GM23248 (cell line): Measurements from ENCODE around the gene TYRP1. TPM values are rescaled to one million over a fixed set of nuclear protein-coding genes. Genes with fewer than 3 reads are reported as not detected.

Experiments
- DNase-seq: peaks from one replicate; pipeline ENCODE4 v3.0.0-alpha.2; 2015
- H2AFZ ChIP-seq: fragments of 200-600 bp; sonication (generic); 2 replicates; pipeline ENCODE4 v1.6.1; 2016; ENCODE audit warnings: antibody characterized with exemption
- H3F3A ChIP-seq: fragments of 200-600 bp; sonication (generic); 2 replicates; pipeline ENCODE4 v1.6.1; 2016; ENCODE audit warnings: mild to moderate bottlenecking, antibody characterized with exemption, mixed run types; ENCODE audit not compliant: insufficient read depth
- H3K27ac ChIP-seq: fragments of 200-600 bp; sonication (generic); 2 replicates; pipeline ENCODE4 v1.5.1; 2016; ENCODE audit warnings: mild to moderate bottlenecking
- H3K27me3 ChIP-seq: fragments of 200-600 bp; sonication (generic); replicated peaks from 2 replicates; pipeline ENCODE4 v1.6.1; 2016; ENCODE audit warnings: mild to moderate bottlenecking; ENCODE audit not compliant: insufficient read depth
- H3K36me3 ChIP-seq: fragments of 200-600 bp; sonication (generic); 2 replicates; pipeline ENCODE4 v1.6.1; 2016; ENCODE audit warnings: low read depth, mild to moderate bottlenecking
- H3K4me1 ChIP-seq: fragments of 200-600 bp; sonication (generic); 2 replicates; pipeline ENCODE4 v1.6.1; 2016; ENCODE audit warnings: mild to moderate bottlenecking; ENCODE audit not compliant: insufficient read depth
- H3K4me2 ChIP-seq: fragments of 200-600 bp; sonication (generic); one replicate; pipeline ENCODE4 v1.6.1; 2016; ENCODE audit warnings: mild to moderate bottlenecking; ENCODE audit not compliant: unreplicated experiment
- H3K4me3 ChIP-seq: fragments of 200-600 bp; sonication (generic); 2 replicates; pipeline ENCODE4 v1.5.1; 2016; ENCODE audit warnings: mild to moderate bottlenecking
- H3K79me2 ChIP-seq: fragments of 200-600 bp; sonication (generic); 2 replicates; pipeline ENCODE4 v1.6.1; 2016; ENCODE audit warnings: mild to moderate bottlenecking; ENCODE audit not compliant: insufficient read depth
- H3K9ac ChIP-seq: fragments of 200-600 bp; sonication (generic); 2 replicates; pipeline ENCODE4 v1.6.1; 2016; ENCODE audit warnings: mild to moderate bottlenecking
- H3K9me2 ChIP-seq: fragments of 200-600 bp; sonication (generic); 2 replicates; pipeline ENCODE4 v1.6.1; 2016; ENCODE audit warnings: mixed run types, mild to moderate bottlenecking, moderate library complexity; ENCODE audit not compliant: insufficient read depth
- H3K9me3 ChIP-seq: fragments of 200-600 bp; sonication (generic); one replicate; pipeline ENCODE4 v1.6.1; 2017; ENCODE audit warnings: low read depth
- H4K20me1 ChIP-seq: fragments of 200-600 bp; sonication (generic); 2 replicates; pipeline ENCODE4 v1.6.0; 2016; ENCODE audit not compliant: insufficient read depth
- EZH2 ChIP-seq: fragments of 200-600 bp; sonication (generic); IDR thresholded peaks from 2 replicates; pipeline ENCODE4 v1.6.1; 2018; ENCODE audit warnings: antibody characterized with exemption, mild to moderate bottlenecking; ENCODE audit not compliant: insufficient read depth, poor library complexity, severe bottlenecking
- EZH2phosphoT487 ChIP-seq: fragments of 200-600 bp; sonication (generic); IDR thresholded peaks from 2 replicates; pipeline ENCODE4 v1.6.1; 2018; ENCODE audit warnings: antibody characterized with exemption, moderate library complexity, mild to moderate bottlenecking, low read depth; ENCODE audit not compliant: insufficient read depth
- WGBS, 2 experiments: methylation state at CpG; one replicate each; pipeline ENCODE4 v1.1.6; 2015 to 2017; ENCODE audit warnings: low lambda C conversion rate in 2 of 2, low coverage in 1 of 2; ENCODE audit errors: missing lambda C conversion rate in 2 of 2; 5-methylcytosine and 5-hydroxymethylcytosine counted together
- in situ Hi-C: fragments of 300-500 bp; cut with MboI; formaldehyde crosslinking; loops from 2 replicates; pipeline ENCODE4 v1.15.0; 2020
- polyA plus RNA-seq: library from polyadenylated mRNA; unstranded; fragments of >200 nt; fragmentation: Nextera tagmentation; extraction: Ambion mirVana; gene quantifications from 2 replicates; pipeline ENCODE4 v1.2.1, GENCODE V29; 2016
- total RNA-seq: library from RNA; depleted of rRNA; stranded (reverse); fragments of >200 nt; shearing (Covaris generic); gene quantifications from 2 replicates; pipeline ENCODE4 v1.2.3, GENCODE V29; 2014

Gene TYRP1
- total and polyA plus RNA-seq, 2 experiments from 2014 or later = not detected

- Histone ChIP-seq H3K4me2 (peak overlapping the region; percentile 26), H3K27ac (no peak overlapping the region), H3K79me2 (no peaks in the 10 kb centered on the region), H3F3A (peaks cover 25% of the 10 kb centered on the region), H2AFZ (no peak overlapping the region), H3K4me3 (no peak overlapping the region), H3K27me3 (no peaks in the 10 kb centered on the region), H4K20me1 (no peaks in the 10 kb centered on the region), H3K9me2 (no peaks in the 10 kb centered on the region), H3K9ac (no peak overlapping the region), H3K4me1 (peaks cover 33% of the 10 kb centered on the region), H3K36me3 (no peaks in the 10 kb centered on the region), H3K9me3 (no peaks in the 10 kb centered on the region)
- in situ Hi-C loops = no loop called here
- peak; percentile 62 for DNase-seq
- WGBS, 2 experiments = 0% methylated on average over 2 of the region's 2 CpGs
- TF ChIP-seq EZH2phosphoT487 (no peak), EZH2 (no peak)
Measured at GRCh38 chr9:12680341-12680740, 12.8 kb upstream of the TYRP1 start.

- no peaks in the 10 kb centered on the region for H3K9me2 ChIP-seq
- H3K79me2 ChIP-seq = no peaks in the 10 kb centered on the region
- in situ Hi-C loops = no loop called here
- no peaks in the 10 kb centered on the region for H3K36me3 ChIP-seq
- H3K27ac ChIP-seq = no peak overlapping the region
- TF ChIP-seq EZH2phosphoT487 (no peak), EZH2 (no peak)
- no peaks in the 10 kb centered on the region for H3K27me3 ChIP-seq
- H2AFZ ChIP-seq = no peak overlapping the region
- H3F3A ChIP-seq = peaks cover 25% of the 10 kb centered on the region
- WGBS, 2 experiments = 86% methylated on average over 3 of the region's 3 CpGs
- peaks cover 33% of the 10 kb centered on the region for H3K4me1 ChIP-seq
- peak overlapping the region; percentile 26 for H3K4me2 ChIP-seq
- H3K9ac ChIP-seq = no peak overlapping the region
- H4K20me1 ChIP-seq = no peaks in the 10 kb centered on the region
- H3K9me3 ChIP-seq = no peaks in the 10 kb centered on the region
- no peak overlapping the region for H3K4me3 ChIP-seq
- no peak for DNase-seq
Measured at GRCh38 chr9:12680757-12681156, 12.4 kb upstream of the TYRP1 start.

- no peaks in the 10 kb centered on the region for H3K79me2 ChIP-seq
- H4K20me1 ChIP-seq = no peaks in the 10 kb centered on the region
- in situ Hi-C loops = no loop called here
- H3K27me3 ChIP-seq = no peaks in the 10 kb centered on the region
- H3K27ac ChIP-seq = no peak overlapping the region
- no peak for TF ChIP-seq EZH2phosphoT487
- TF ChIP-seq EZH2 = no peak
- peak overlapping the region; percentile 26 for H3K4me2 ChIP-seq
- peak; percentile 40 for DNase-seq
- no peak overlapping the region for H2AFZ ChIP-seq
- H3K36me3 ChIP-seq = no peaks in the 10 kb centered on the region
- peaks cover 33% of the 10 kb centered on the region for H3K4me1 ChIP-seq
- H3K4me3 ChIP-seq = no peak overlapping the region
- H3K9ac ChIP-seq = no peak overlapping the region
- peaks cover 25% of the 10 kb centered on the region for H3F3A ChIP-seq
- no peaks in the 10 kb centered on the region for H3K9me2 ChIP-seq
- no peaks in the 10 kb centered on the region for H3K9me3 ChIP-seq
Measured at GRCh38 chr9:12681620-12682019, 11.6 kb upstream of the TYRP1 start.

GRCh38 chr9:12684974-12685373 lies 8.2 kb upstream of the TYRP1 start:
- 5 to 17% methylated on average over 1 of the region's 1 CpG for WGBS, 2 experiments
- no peak for DNase-seq
- no peak overlapping the region for H3K9ac ChIP-seq

GRCh38 chr9:12689233-12689632 lies 4.0 kb upstream of the TYRP1 start:
- Histone ChIP-seq H3F3A (no peaks in the 10 kb centered on the region), H3K9me3 (no peaks in the 10 kb centered on the region), H3K79me2 (no peaks in the 10 kb centered on the region), H3K9ac (no peak overlapping the region), H3K27me3 (no peaks in the 10 kb centered on the region), H4K20me1 (no peaks in the 10 kb centered on the region), H3K27ac (no peak overlapping the region), H3K36me3 (no peaks in the 10 kb centered on the region), H3K4me1 (peaks cover 9% of the 10 kb centered on the region; the same call in 1 of the 2 replicates), H2AFZ (no peak overlapping the region), H3K9me2 (no peaks in the 10 kb centered on the region), H3K4me2 (no peak overlapping the region), H3K4me3 (no peak overlapping the region)
- in situ Hi-C loops = no loop called here
- TF ChIP-seq EZH2 (no peak), EZH2phosphoT487 (no peak)
- 51 to 52% methylated on average over 1 of the region's 1 CpG for WGBS, 2 experiments
- no peak for DNase-seq

More at GRCh38 chr9:12684974-12685373, 8.2 kb upstream of the TYRP1 start:
- TF ChIP-seq EZH2 = no peak
- TF ChIP-seq EZH2phosphoT487 = no peak
- Histone ChIP-seq H3K4me2 (no peak overlapping the region), H3K27me3 (no peaks in the 10 kb centered on the region), H3K9me2 (no peaks in the 10 kb centered on the region), H3K27ac (no peak overlapping the region), H4K20me1 (no peaks in the 10 kb centered on the region), H3K36me3 (no peaks in the 10 kb centered on the region), H3K4me1 (peaks cover 31% of the 10 kb centered on the region), H3K79me2 (no peaks in the 10 kb centered on the region), H3F3A (peaks cover 23% of the 10 kb centered on the region), H3K9me3 (no peaks in the 10 kb centered on the region), H3K4me3 (no peak overlapping the region), H2AFZ (no peak overlapping the region)
- in situ Hi-C loops = no loop called here
